ENCODE measurements around the gene SLC38A6. TPM values are rescaled to one million over a fixed set of nuclear protein-coding genes. Genes with fewer than 3 reads are reported as not detected.

SLC38A6 gene
- total and polyA plus RNA-seq, 3 experiments from 2014 or later, result 4.1 to 7.4 (median 5.8) TPM

- H3K4me3 Mint-ChIP-seq, result no peak overlapping the region
- ChIA-PET POLR2A (no interaction called here), CTCF (interaction anchor here (0.8 to 6.7 kb wide), 3 partner anchors 27 to 400 kb away, joined by 3 to 46 read pairs (median 3); no protein-coding TSS in a partner anchor)
These were observed 44.5 kb downstream of the SLC38A6 start for GRCh38 chr14:61025251-61026223.

GRCh38 chr14:61026526-61026925, 45.5 kb downstream of the SLC38A6 start:
- Histone ChIP-seq H3K9me3 (ENCODE audit: low read length) (no peaks in the 10 kb centered on the region), H3K36me3 (ENCODE audit: insufficient read depth, low read length) (no peaks in the 10 kb centered on the region), H3K27ac (ENCODE audit: low read depth, low read length) (no peak overlapping the region), H3K4me3 (ENCODE audit: low read length) (no peak overlapping the region), H3K4me1 (ENCODE audit: insufficient read depth, low read length) (no peaks in the 10 kb centered on the region), H3K27me3 (ENCODE audit: insufficient read depth, low read length, poor library complexity, severe bottlenecking) (no peaks in the 10 kb centered on the region)
- CTCF ChIA-PET, result interaction anchor here (1.2 to 6.7 kb wide), 2 partner anchors 367 to 401 kb away, joined by 3 to 46 read pairs; no protein-coding TSS in a partner anchor
- peak overlapping the region in 1 of 8 donors; percentile 0 for H3K27ac Mint-ChIP-seq
- H3K36me3 Mint-ChIP-seq, result peaks cover 0 to 2% (median 2%) of the 10 kb centered on the region in 3 donors
- H3K4me1 Mint-ChIP-seq, result no peaks in the 10 kb centered on the region
- H3K27me3 Mint-ChIP-seq, result no peaks in the 10 kb centered on the region
- POLR2A ChIA-PET, result no interaction called here
- DNase-seq, result no peak
- H3K9me3 Mint-ChIP-seq, result no peaks in the 10 kb centered on the region
- H3K4me3 Mint-ChIP-seq, result no peak overlapping the region

More at GRCh38 chr14:61025251-61026223, 44.5 kb downstream of the SLC38A6 start:
- H3K27ac ChIP-seq (ENCODE audit: low read depth, low read length), result no peak overlapping the region
- H3K27ac Mint-ChIP-seq, result no peak overlapping the region
- H3K4me1 Mint-ChIP-seq, result no peaks in the 10 kb centered on the region
- H3K4me3 ChIP-seq (ENCODE audit: low read length), result no peak overlapping the region
- no peaks in the 10 kb centered on the region for H3K27me3 Mint-ChIP-seq
- no peaks in the 10 kb centered on the region for H3K9me3 Mint-ChIP-seq
- peak; percentile 3 to 59 (median 36) for DNase-seq
- no peaks in the 10 kb centered on the region for H3K36me3 ChIP-seq (ENCODE audit: insufficient read depth, low read length)
- H3K36me3 Mint-ChIP-seq, result peaks cover 0 to 2% (median 0%) of the 10 kb centered on the region in 3 donors
- H3K27me3 ChIP-seq (ENCODE audit: insufficient read depth, low read length, poor library complexity, severe bottlenecking), result no peaks in the 10 kb centered on the region
- no peaks in the 10 kb centered on the region for H3K9me3 ChIP-seq (ENCODE audit: low read length)
- no peaks in the 10 kb centered on the region for H3K4me1 ChIP-seq (ENCODE audit: insufficient read depth, low read length)

- Mint-ChIP-seq H3K9me3 (no peaks in the 10 kb centered on the region), H3K27me3 (no peaks in the 10 kb centered on the region), H3K4me1 (peaks cover 0 to 4% (median 0%) of the 10 kb centered on the region in 3 donors), H3K27ac (no peak overlapping the region), H3K36me3 (peaks cover 0 to 7% (median 3%) of the 10 kb centered on the region in 3 donors), H3K4me3 (no peak overlapping the region)
- Histone ChIP-seq H3K4me1 (ENCODE audit: insufficient read depth, low read length) (no peaks in the 10 kb centered on the region), H3K4me3 (ENCODE audit: low read length) (no peak overlapping the region), H3K27me3 (ENCODE audit: insufficient read depth, low read length, poor library complexity, severe bottlenecking) (no peaks in the 10 kb centered on the region), H3K27ac (ENCODE audit: low read depth, low read length) (no peak overlapping the region), H3K36me3 (ENCODE audit: insufficient read depth, low read length) (no peaks in the 10 kb centered on the region), H3K9me3 (ENCODE audit: low read length) (no peaks in the 10 kb centered on the region)
- POLR2A ChIA-PET, result no interaction called here
- no peak for DNase-seq
- CTCF ChIA-PET, result interaction anchor here (6.7 kb wide), 1 partner anchor 406 kb away, joined by 46 read pairs; no protein-coding TSS in a partner anchor
These were observed 50.0 kb downstream of the SLC38A6 start for GRCh38 chr14:61031026-61031425.

- Histone ChIP-seq H3K4me3 (ENCODE audit: low read length) (no peak overlapping the region), H3K9me3 (ENCODE audit: low read length) (no peaks in the 10 kb centered on the region), H3K4me1 (ENCODE audit: insufficient read depth, low read length) (no peaks in the 10 kb centered on the region), H3K36me3 (ENCODE audit: insufficient read depth, low read length) (no peaks in the 10 kb centered on the region), H3K27ac (ENCODE audit: low read depth, low read length) (no peak overlapping the region), H3K27me3 (ENCODE audit: insufficient read depth, low read length, poor library complexity, severe bottlenecking) (no peaks in the 10 kb centered on the region)
- no peak for DNase-seq
- Mint-ChIP-seq H3K27me3 (no peaks in the 10 kb centered on the region), H3K4me3 (no peak overlapping the region), H3K4me1 (peaks cover 0 to 4% (median 0%) of the 10 kb centered on the region in 3 donors), H3K36me3 (peaks cover 0 to 7% (median 3%) of the 10 kb centered on the region in 3 donors), H3K27ac (no peak overlapping the region), H3K9me3 (no peaks in the 10 kb centered on the region)
- ChIA-PET CTCF (interaction anchor here (1.1 kb wide), 1 partner anchor 407 kb away, joined by 4 read pairs; no protein-coding TSS in a partner anchor), POLR2A (no interaction called here)
These were observed 52.0 kb downstream of the SLC38A6 start for GRCh38 chr14:61033054-61033453.

GRCh38 chr14:61033855-61034254, 52.8 kb downstream of the SLC38A6 start:
- Histone ChIP-seq H3K27me3 (ENCODE audit: insufficient read depth, low read length, poor library complexity, severe bottlenecking) (no peaks in the 10 kb centered on the region), H3K36me3 (ENCODE audit: insufficient read depth, low read length) (no peaks in the 10 kb centered on the region), H3K4me3 (ENCODE audit: low read length) (no peak overlapping the region), H3K4me1 (ENCODE audit: insufficient read depth, low read length) (no peaks in the 10 kb centered on the region), H3K9me3 (ENCODE audit: low read length) (no peaks in the 10 kb centered on the region), H3K27ac (ENCODE audit: low read depth, low read length) (no peak overlapping the region)
- no peak for DNase-seq
- H3K27me3 Mint-ChIP-seq, result no peaks in the 10 kb centered on the region
- ChIA-PET CTCF (no interaction called here), POLR2A (no interaction called here)
- H3K27ac Mint-ChIP-seq, result no peak overlapping the region
- H3K36me3 Mint-ChIP-seq, result peaks cover 0 to 5% (median 3%) of the 10 kb centered on the region in 3 donors
- H3K4me3 Mint-ChIP-seq, result no peak overlapping the region
- no peaks in the 10 kb centered on the region for H3K9me3 Mint-ChIP-seq
- peaks cover 0 to 4% (median 0%) of the 10 kb centered on the region in 3 donors for H3K4me1 Mint-ChIP-seq

- POLR2A ChIA-PET, result no interaction called here
- Mint-ChIP-seq H3K4me3 (no peak overlapping the region), H3K9me3 (no peaks in the 10 kb centered on the region)
These were observed 53.5 kb downstream of the SLC38A6 start for GRCh38 chr14:61034416-61035120.

GRCh38 chr14:61037215-61037614, 56.2 kb downstream of the SLC38A6 start:
- H3K4me1 Mint-ChIP-seq, result peaks cover 0 to 4% (median 0%) of the 10 kb centered on the region in 3 donors
- Histone ChIP-seq H3K27ac (ENCODE audit: low read depth, low read length) (no peak overlapping the region), H3K9me3 (ENCODE audit: low read length) (no peaks in the 10 kb centered on the region), H3K4me3 (ENCODE audit: low read length) (no peak overlapping the region), H3K27me3 (ENCODE audit: insufficient read depth, low read length, poor library complexity, severe bottlenecking) (no peaks in the 10 kb centered on the region), H3K36me3 (ENCODE audit: insufficient read depth, low read length) (no peaks in the 10 kb centered on the region), H3K4me1 (ENCODE audit: insufficient read depth, low read length) (no peaks in the 10 kb centered on the region)
- no peaks in the 10 kb centered on the region for H3K9me3 Mint-ChIP-seq
- H3K27ac Mint-ChIP-seq, result no peak overlapping the region
- H3K4me3 Mint-ChIP-seq, result no peak overlapping the region
- DNase-seq, result no peak
- no peaks in the 10 kb centered on the region for H3K27me3 Mint-ChIP-seq
- ChIA-PET CTCF (interaction anchor here (1.2 kb wide), 1 partner anchor 412 kb away, joined by 3 read pairs; no protein-coding TSS in a partner anchor), POLR2A (no interaction called here)
- H3K36me3 Mint-ChIP-seq, result peaks cover 0 to 2% (median 0%) of the 10 kb centered on the region in 3 donors

More at GRCh38 chr14:61034416-61035120, 53.5 kb downstream of the SLC38A6 start:
- no peak for DNase-seq
- CTCF ChIA-PET, result no interaction called here
- H3K36me3 Mint-ChIP-seq, result peaks cover 0 to 5% (median 3%) of the 10 kb centered on the region in 3 donors
- H3K4me1 Mint-ChIP-seq, result peaks cover 0 to 4% (median 0%) of the 10 kb centered on the region in 3 donors
- no peaks in the 10 kb centered on the region for H3K4me1 ChIP-seq (ENCODE audit: insufficient read depth, low read length)
- H3K4me3 ChIP-seq (ENCODE audit: low read length), result no peak overlapping the region
- H3K9me3 ChIP-seq (ENCODE audit: low read length), result no peaks in the 10 kb centered on the region
- H3K27ac ChIP-seq (ENCODE audit: low read depth, low read length), result no peak overlapping the region
- no peak overlapping the region for H3K27ac Mint-ChIP-seq
- no peaks in the 10 kb centered on the region for H3K36me3 ChIP-seq (ENCODE audit: insufficient read depth, low read length)
- H3K27me3 ChIP-seq (ENCODE audit: insufficient read depth, low read length, poor library complexity, severe bottlenecking), result no peaks in the 10 kb centered on the region
- no peaks in the 10 kb centered on the region for H3K27me3 Mint-ChIP-seq
